AG04450 (cell line): ENCODE results near the gene ANKRD36C. TPM values are rescaled to one million over a fixed set of nuclear protein-coding genes. Genes with fewer than 3 reads are reported as not detected.
"Not testable (repeated sequence)": the region's sequence is repeated elsewhere in the genome, so short reads cannot be mapped to it uniquely, and the experiment has no call there.

ENCODE experiments used
- CTCF ChIA-PET: fragments of 300-600, 350-600 bp; formaldehyde crosslinking; extraction: SDS; loops from one replicate; lab custom pipeline; 2022; ENCODE audit warnings: antibody characterized with exemption, inconsistent platforms; lab: Charles Lee
- POLR2A ChIA-PET: fragments of 350-600 bp; formaldehyde crosslinking; extraction: SDS; loops from one replicate; lab custom pipeline; 2021; ENCODE audit warnings: antibody characterized with exemption, inconsistent platforms; lab: Yijun Ruan, JAX
- DNase-seq: peaks from one replicate; pipeline ENCODE4 v3.0.0-alpha.2; 2011; ENCODE audit warnings: low read depth, low spot score
- H3K27ac ChIP-seq: one replicate; pipeline ENCODE4 v1.5.1; 2012; ENCODE audit warnings: low read depth, low read length, control low read depth
- H3K27me3 ChIP-seq: one replicate; pipeline ENCODE4 v1.6.0; 2012; ENCODE audit warnings: low read length; ENCODE audit not compliant: control insufficient read depth, insufficient read depth
- H3K4me3 ChIP-seq: 2 replicates; pipeline ENCODE4 v1.5.1; 2011; ENCODE audit warnings: mild to moderate bottlenecking, low read depth, low read length, control low read depth
- H3K9me3 ChIP-seq: 2 replicates; pipeline ENCODE4 v1.5.1; 2012; ENCODE audit warnings: low read length; ENCODE audit not compliant: control insufficient read depth, insufficient read depth
- polyA plus RNA-seq: library from polyadenylated mRNA; depleted of rRNA; stranded (reverse); fragments of >200 nt; gene quantifications from 2 replicates; pipeline ENCODE4 v1.2.3, GENCODE V29; 2011

Gene ANKRD36C
- polyA plus RNA-seq, 1 experiment = 4.8 TPM

DNA sequence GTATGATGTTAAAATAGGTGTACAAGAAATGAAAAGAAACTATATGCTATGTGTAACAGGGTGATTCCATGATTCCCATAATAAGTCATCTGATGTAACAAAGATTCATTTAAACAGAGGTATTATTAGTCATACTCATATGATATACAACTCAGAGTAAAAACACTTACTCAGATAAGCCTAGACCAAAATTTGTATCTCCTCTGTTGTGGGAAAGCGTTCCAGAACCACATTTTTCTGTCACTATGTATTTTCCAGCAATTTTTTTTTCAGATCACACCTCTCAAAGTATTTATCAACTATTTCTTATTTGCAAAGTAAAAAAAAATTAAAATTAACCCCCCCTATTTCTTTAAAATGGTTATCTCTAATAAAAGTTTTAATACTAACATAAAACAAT is 43.6 kb downstream of the ANKRD36C start:
- POLR2A ChIA-PET, H3K27me3 ChIP-seq, H3K4me3 ChIP-seq, CTCF ChIA-PET, H3K27ac ChIP-seq, H3K9me3 ChIP-seq: not testable (repeated sequence)
- DNase-seq = peak; percentile 23

DNA sequence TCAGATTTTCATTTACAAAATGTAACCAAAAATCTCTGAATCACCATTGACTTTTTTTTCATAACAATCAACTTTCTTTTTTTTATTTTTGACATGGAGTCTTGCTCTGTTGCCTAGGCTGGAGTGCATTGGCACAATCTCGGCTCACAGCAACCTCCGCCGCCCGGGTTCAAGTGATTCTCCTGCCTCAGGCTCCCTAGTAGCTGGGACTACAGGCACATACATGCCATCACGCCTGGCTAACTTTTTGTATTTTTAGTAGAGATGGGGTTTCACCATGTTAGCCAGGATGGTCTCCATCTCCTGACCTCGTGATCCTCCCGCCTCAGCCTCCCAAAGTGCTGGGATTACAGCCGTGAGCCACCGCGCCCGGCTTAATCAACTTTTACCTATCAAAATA is 51.7 kb downstream of the ANKRD36C start:
- H3K9me3 ChIP-seq, DNase-seq, POLR2A ChIA-PET, H3K27ac ChIP-seq, CTCF ChIA-PET, H3K4me3 ChIP-seq, H3K27me3 ChIP-seq: not testable (repeated sequence)

DNA sequence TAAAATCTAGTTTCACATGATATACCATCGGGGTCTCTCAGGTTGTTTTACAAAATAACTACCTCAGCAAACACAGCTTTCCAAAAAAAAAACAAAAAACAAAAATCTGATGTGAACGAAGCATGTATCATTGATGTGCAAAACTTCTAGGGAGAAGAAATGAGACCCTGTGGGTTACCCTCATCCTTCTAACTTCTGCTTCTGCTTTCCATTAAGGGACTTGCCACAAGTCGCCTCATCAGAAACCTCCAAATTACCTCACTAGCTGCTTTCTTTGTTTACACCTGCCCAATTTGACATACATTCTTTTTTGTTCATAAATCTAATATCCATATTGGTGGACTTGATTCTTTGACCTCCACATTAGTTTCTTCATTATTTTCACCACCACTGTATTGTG is 60.9 kb downstream of the ANKRD36C start:
- CTCF ChIA-PET, DNase-seq, H3K9me3 ChIP-seq, H3K27me3 ChIP-seq, H3K27ac ChIP-seq, H3K4me3 ChIP-seq, POLR2A ChIA-PET: not testable (repeated sequence)

DNA sequence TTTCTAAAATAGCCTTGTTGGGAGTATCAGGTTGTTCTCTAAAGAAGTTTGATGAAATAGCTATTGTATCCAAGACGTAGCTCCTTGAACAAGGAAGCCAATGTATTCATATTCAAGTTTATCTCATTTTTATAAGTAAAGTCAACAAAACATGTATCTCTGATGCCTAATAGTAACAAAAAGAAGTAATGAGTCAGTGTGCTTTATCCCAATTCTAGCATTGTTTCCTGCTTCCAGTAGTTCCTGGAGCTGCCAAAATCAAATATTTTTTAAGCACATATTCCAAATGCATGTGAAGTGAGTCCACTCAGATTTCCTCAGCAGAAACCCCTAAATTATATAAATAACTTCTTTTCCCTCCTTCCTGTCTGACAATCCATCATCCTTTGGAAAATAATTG is 74.6 kb downstream of the ANKRD36C start:
- H3K27me3 ChIP-seq, H3K4me3 ChIP-seq, CTCF ChIA-PET, POLR2A ChIA-PET, DNase-seq, H3K27ac ChIP-seq, H3K9me3 ChIP-seq: not testable (repeated sequence)

GRCh38 chr2:95915131-95915530 is 76.5 kb downstream of the ANKRD36C start:
- not testable (repeated sequence) for DNase-seq

DNA sequence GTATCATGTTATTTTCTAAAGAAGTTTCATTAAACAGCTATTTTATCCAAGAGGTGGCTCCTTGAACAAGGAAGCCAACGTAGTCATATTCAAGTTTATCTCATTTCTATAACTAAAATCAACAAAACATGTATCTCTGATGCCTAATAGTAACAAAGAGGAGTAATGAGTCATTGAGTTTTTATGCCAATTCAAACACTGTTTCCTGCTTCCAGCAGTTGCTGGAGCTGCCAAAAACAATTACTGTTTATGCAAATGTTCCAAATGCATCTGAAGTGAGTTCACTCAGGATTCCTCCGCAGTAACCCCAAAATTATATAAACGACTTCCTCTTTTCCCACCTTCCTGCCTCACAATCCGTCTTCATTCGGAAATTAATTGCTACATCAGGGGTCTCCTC is 80.2 kb downstream of the ANKRD36C start:
- H3K4me3 ChIP-seq, H3K9me3 ChIP-seq, CTCF ChIA-PET, H3K27me3 ChIP-seq, H3K27ac ChIP-seq, POLR2A ChIA-PET: not testable (repeated sequence)
- peak; percentile 16 for DNase-seq

More at GRCh38 chr2:95915131-95915530, 76.5 kb downstream of the ANKRD36C start:
- H3K27ac ChIP-seq, H3K4me3 ChIP-seq, POLR2A ChIA-PET, H3K9me3 ChIP-seq, H3K27me3 ChIP-seq, CTCF ChIA-PET: not testable (repeated sequence)

DNA sequence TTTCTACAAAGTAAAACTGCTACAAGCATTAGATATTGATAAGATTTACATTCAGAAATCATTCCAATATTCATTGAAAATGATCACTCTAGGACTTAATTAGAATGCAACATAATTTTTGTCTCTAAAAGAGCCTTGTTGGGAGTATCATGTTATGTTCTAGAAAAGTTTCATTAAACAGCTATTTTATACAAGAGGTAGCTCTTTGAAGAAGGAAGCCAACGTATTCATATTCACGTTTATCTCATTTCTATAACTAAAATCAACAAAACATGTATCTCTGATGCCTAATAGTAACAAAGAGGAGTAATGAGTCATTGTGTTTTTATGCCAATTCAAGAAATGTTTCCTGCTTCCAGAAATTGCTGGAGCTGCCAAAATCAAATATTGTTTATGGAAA is 97.2 kb downstream of the ANKRD36C start:
- DNase-seq, H3K27ac ChIP-seq, H3K27me3 ChIP-seq, CTCF ChIA-PET, H3K9me3 ChIP-seq, H3K4me3 ChIP-seq, POLR2A ChIA-PET: not testable (repeated sequence)

GRCh38 chr2:95867929-95868328 is 123.7 kb downstream of the ANKRD36C start:
- H3K4me3 ChIP-seq, H3K27ac ChIP-seq, POLR2A ChIA-PET, DNase-seq, CTCF ChIA-PET, H3K9me3 ChIP-seq, H3K27me3 ChIP-seq: not testable (repeated sequence)

GRCh38 chr2:95867047-95867677 is 124.5 kb downstream of the ANKRD36C start:
- POLR2A ChIA-PET, CTCF ChIA-PET, DNase-seq, H3K9me3 ChIP-seq, H3K27me3 ChIP-seq, H3K4me3 ChIP-seq, H3K27ac ChIP-seq: not testable (repeated sequence)

DNA sequence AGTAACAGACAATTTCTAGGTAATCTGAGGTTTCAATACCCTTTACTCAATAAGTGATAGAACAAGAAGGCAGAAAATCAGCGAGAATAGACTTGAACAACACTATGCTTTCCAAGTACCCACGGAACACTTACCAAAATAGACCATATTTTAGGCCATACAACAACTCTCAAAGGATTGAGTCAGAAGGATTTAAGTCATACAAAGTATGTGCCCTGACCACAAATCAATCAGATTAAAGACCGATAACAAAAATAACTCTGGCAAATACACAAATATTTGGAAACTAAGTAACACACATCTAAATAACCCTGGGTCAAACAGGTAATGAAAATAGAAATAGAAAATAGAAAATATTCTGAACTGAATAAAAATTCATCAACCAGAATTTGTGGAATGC is 129.5 kb downstream of the ANKRD36C start:
- H3K9me3 ChIP-seq, H3K27me3 ChIP-seq, POLR2A ChIA-PET, CTCF ChIA-PET, DNase-seq, H3K4me3 ChIP-seq, H3K27ac ChIP-seq: not testable (repeated sequence)
